NB4 (cell line): ENCODE measurements around the gene SPATA31C1.

Source experiments
- CTCF ChIP-seq: IDR thresholded peaks from one replicate; pipeline ENCODE4 v1.5.1; 2012; ENCODE audit warnings: low read depth, low read length
- MAX ChIP-seq: IDR thresholded peaks from 2 replicates; pipeline ENCODE4 v1.6.1; 2011; ENCODE audit warnings: low read depth, low read length
- POLR2A ChIP-seq: IDR thresholded peaks from 2 replicates; pipeline ENCODE4 v1.6.1; 2011; ENCODE audit warnings: mild to moderate bottlenecking; ENCODE audit not compliant: insufficient read length; ENCODE audit errors: extremely low read depth

GRCh38 chr9:87891754-87892153 lies 26.0 kb upstream of the SPATA31C1 start:
- TF ChIP-seq CTCF (no peak), POLR2A (no peak), MAX (no peak)
